Gastroesophageal sphincter (tissue), 4 donors: ENCODE data around the gene KL. TPM values are rescaled to one million over a fixed set of nuclear protein-coding genes. Genes with fewer than 3 reads are reported as not detected.

Source experiments
- ATAC-seq: fragments of 150-250 bp; one replicate; pipeline ENCODE4 v1.9.1; 2016; ENCODE audit warnings: mild to moderate bottlenecking, moderate library complexity
- H3K27ac ChIP-seq, 4 donors: fragments of 200-600 bp; sonication (generic) in 3 of 4; 1 replicate in 3 of 4; 2 replicates in 1 of 4; pipeline ENCODE4 v1.5.1; 2016 to 2019
- H3K27me3 ChIP-seq: fragments of 200-600 bp; sonication (generic); one replicate; pipeline ENCODE4 v1.5.1; 2019
- H3K36me3 ChIP-seq, 2 donors: fragments of 200-600 bp; sonication (generic); one replicate each; pipeline ENCODE4 v1.5.1; 2019; ENCODE audit warnings: control low read depth in 1 of 2
- H3K4me1 ChIP-seq, 3 donors: fragments of 200-600 bp; sonication (generic); 1 replicate in 2 of 3; 2 replicates in 1 of 3; pipeline ENCODE4 v1.5.1; 2016 to 2019; ENCODE audit warnings: control low read depth in 2 of 3
- H3K4me3 ChIP-seq, 2 donors: fragments of 200-600 bp; sonication (generic); one replicate each; pipeline ENCODE4 v1.5.1; 2019; ENCODE audit warnings: mild to moderate bottlenecking in 1 of 2, moderate library complexity in 1 of 2
- H3K9me3 ChIP-seq, 3 donors: fragments of 200-600 bp; sonication (generic); one replicate each; pipeline ENCODE4 v1.5.1; 2017 to 2019; ENCODE audit warnings: control low read depth in 2 of 3
- CTCF ChIP-seq, 4 experiments: fragments of 200-600 bp in 2 of 4; fragments of 450-650 bp in 2 of 4; sonication (generic) in 1 of 4; IDR thresholded peaks; one replicate each; pipeline ENCODE4 v1.5.1; 2017 to 2019; ENCODE audit warnings: antibody characterized with exemption in 4 of 4, mild to moderate bottlenecking in 2 of 4, moderate library complexity in 2 of 4
- EP300 ChIP-seq: sonication (generic); formaldehyde crosslinking; IDR thresholded peaks from one replicate; pipeline ENCODE4 v1.6.1; 2017; ENCODE audit warnings: antibody characterized with exemption, mild to moderate bottlenecking
- POLR2A ChIP-seq, 2 donors: fragments of 450-650 bp; IDR thresholded peaks; one replicate each; pipeline ENCODE4 v1.6.1; 2017; ENCODE audit warnings: antibody characterized with exemption in 2 of 2, mild to moderate bottlenecking in 2 of 2, moderate library complexity in 1 of 2
- POLR2AphosphoS5 ChIP-seq: sonication (generic); formaldehyde crosslinking; IDR thresholded peaks from one replicate; pipeline ENCODE4 v1.6.1; 2017; ENCODE audit warnings: antibody characterized with exemption
- WGBS, 2 donors: methylation state at CpG; one replicate each; pipeline ENCODE4 v1.1.5; 2018; ENCODE audit warnings: low coverage in 1 of 2; 5-methylcytosine and 5-hydroxymethylcytosine counted together
- total RNA-seq, 4 donors: library from RNA; depleted of rRNA; stranded (reverse); fragments of >200 nt; gene quantifications; one replicate each; pipeline ENCODE4 v1.1.0, GENCODE V29; 2016

Gene KL
- total RNA-seq, 4 donors from 2014 or later, result 1.7 to 6.6 (median 3.4) TPM

- H3K27ac ChIP-seq, result no peak overlapping the region
- WGBS, 2 donors, result 94 to 95% methylated on average over 2 of the region's 2 CpGs
Observed at GRCh38 chr13:33007237-33007636, 9.0 kb upstream of the KL start.

DNA sequence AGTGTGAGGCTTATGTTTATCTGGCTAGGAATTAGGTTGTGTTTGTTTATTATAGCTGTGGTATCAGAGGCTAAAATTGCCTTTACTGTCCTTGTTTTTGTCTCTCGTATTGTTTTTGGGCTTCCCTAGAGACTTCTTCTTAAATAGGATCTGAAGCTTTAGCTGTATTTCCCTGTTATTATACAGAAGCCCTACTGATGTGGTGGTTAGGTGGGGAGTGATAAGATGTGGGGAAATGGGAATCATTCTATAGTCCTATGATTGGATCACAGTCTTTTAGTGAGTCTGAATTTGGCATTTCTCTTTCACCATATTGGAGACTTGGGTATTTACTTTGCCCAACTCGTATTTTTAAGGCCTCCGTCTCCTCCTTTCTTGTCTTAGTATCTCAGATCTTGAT, 8.3 kb upstream of the KL start:
- Histone ChIP-seq H3K27me3 (no peaks in the 10 kb centered on the region), H3K4me3 (no peak overlapping the region), H3K36me3 (no peaks in the 10 kb centered on the region), H3K9me3 (peaks cover 0 to 11% (median 0%) of the 10 kb centered on the region in 3 donors), H3K27ac (no peak overlapping the region), H3K4me1 (peaks cover 0 to 5% (median 0%) of the 10 kb centered on the region in 3 donors)
- WGBS, 2 donors, result 92 to 96% methylated on average over 2 to 3 of the region's 3 CpGs
- TF ChIP-seq POLR2AphosphoS5 (no peak), EP300 (no peak), CTCF (IDR thresholded peaks at IDR 0.05) (no peak), POLR2A (IDR thresholded peaks at IDR 0.05) (no peak)
- no peak for ATAC-seq

More at GRCh38 chr13:33007237-33007636, 9.0 kb upstream of the KL start:
- no peak for TF ChIP-seq CTCF (IDR thresholded peaks at IDR 0.05)
- TF ChIP-seq EP300, result no peak
- TF ChIP-seq POLR2AphosphoS5, result no peak
- TF ChIP-seq POLR2A (IDR thresholded peaks at IDR 0.05), result no peak
- H3K27me3 ChIP-seq, result no peaks in the 10 kb centered on the region
- no peak overlapping the region for H3K4me3 ChIP-seq
- no peaks in the 10 kb centered on the region for H3K36me3 ChIP-seq
- ATAC-seq, result no peak
- peaks cover 0 to 11% (median 0%) of the 10 kb centered on the region in 3 donors for H3K9me3 ChIP-seq
- H3K4me1 ChIP-seq, result peaks cover 0 to 5% (median 0%) of the 10 kb centered on the region in 3 donors

- 41 to 52% methylated on average over 4 to 5 of the region's 5 CpGs for WGBS, 2 donors
- Histone ChIP-seq H3K36me3 (no peaks in the 10 kb centered on the region), H3K4me3 (no peak overlapping the region), H3K4me1 (peaks cover 0 to under 1% (median 0%) of the 10 kb centered on the region in 3 donors), H3K9me3 (peaks cover 0 to 11% (median 0%) of the 10 kb centered on the region in 3 donors), H3K27me3 (no peaks in the 10 kb centered on the region), H3K27ac (no peak overlapping the region)
- TF ChIP-seq EP300, result no peak
- no peak for TF ChIP-seq POLR2AphosphoS5
- TF ChIP-seq POLR2A (IDR thresholded peaks at IDR 0.05), result no peak
- no peak for TF ChIP-seq CTCF (IDR thresholded peaks at IDR 0.05)
- no peak for ATAC-seq
Observed at GRCh38 chr13:33008946-33009722, 7.1 kb upstream of the KL start.

DNA sequence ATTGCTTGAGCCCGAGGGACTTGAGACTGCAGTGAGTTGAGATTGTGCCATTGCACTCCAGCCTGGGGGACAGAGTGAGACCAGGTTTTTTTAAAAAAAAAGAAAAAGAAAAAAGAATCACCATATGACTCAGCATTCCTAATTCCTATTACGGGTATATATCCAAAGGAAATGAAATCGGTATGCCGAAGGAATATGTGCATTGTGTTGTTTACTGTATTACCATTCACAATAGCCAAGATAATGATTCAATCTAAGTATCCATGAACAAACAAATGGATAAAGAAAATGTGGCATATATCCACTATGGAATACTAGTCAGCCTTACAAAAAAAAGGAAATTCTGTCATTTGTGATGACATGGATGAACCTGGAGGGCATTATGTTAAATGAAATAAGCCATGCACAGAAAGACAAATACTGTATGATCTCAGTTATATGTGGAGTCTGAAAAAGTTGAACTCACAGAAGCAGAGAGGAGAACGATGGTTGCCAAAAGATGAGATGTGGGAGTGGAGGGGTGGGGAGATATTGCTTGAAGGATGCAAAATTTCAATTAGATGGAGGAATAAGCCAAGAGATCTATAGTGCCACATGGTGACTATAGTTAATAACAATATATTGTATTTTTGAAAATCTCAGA, 4.3 kb upstream of the KL start:
- ATAC-seq, result no peak
- Histone ChIP-seq H3K36me3 (no peaks in the 10 kb centered on the region), H3K4me1 (peaks cover 0 to 12% (median 0%) of the 10 kb centered on the region in 3 donors), H3K27me3 (no peaks in the 10 kb centered on the region), H3K9me3 (peaks cover 0 to 11% (median 0%) of the 10 kb centered on the region in 3 donors), H3K4me3 (no peak overlapping the region), H3K27ac (no peak overlapping the region)
- TF ChIP-seq EP300 (no peak), POLR2AphosphoS5 (no peak), CTCF (IDR thresholded peaks at IDR 0.05) (no peak), POLR2A (IDR thresholded peaks at IDR 0.05) (no peak)
- WGBS, 2 donors, result 72 to 73% methylated on average over 5 of the region's 5 CpGs
